Kidney tubule cell (primary cell): Measurements from ENCODE around the gene SFSWAP.
"Not testable (repeated sequence)": the region's sequence is repeated elsewhere in the genome, so short reads cannot be mapped to it uniquely, and the experiment has no call there.

Experiments
- DNase-seq: peaks from one replicate; pipeline ENCODE4 v3.0.0-alpha.2; 2018; ENCODE audit warnings: low spot score

SFSWAP gene

GRCh38 chr12:131736446-131737149 is 25.7 kb downstream of the SFSWAP start:
- DNase-seq, result no peak

GRCh38 chr12:131737150-131737827 is 26.4 kb downstream of the SFSWAP start:
- peak; percentile 93 for DNase-seq

GRCh38 chr12:131738196-131738595 is 27.3 kb downstream of the SFSWAP start:
- DNase-seq, result no peak

GRCh38 chr12:131740626-131741025 is 29.7 kb downstream of the SFSWAP start:
- no peak for DNase-seq

GRCh38 chr12:131742761-131743160 is 31.9 kb downstream of the SFSWAP start:
- not testable (repeated sequence) for DNase-seq

GRCh38 chr12:131743410-131743809 is 32.5 kb downstream of the SFSWAP start:
- DNase-seq, result not testable (repeated sequence)

GRCh38 chr12:131743880-131744279 is 33.0 kb downstream of the SFSWAP start:
- DNase-seq, result not testable (repeated sequence)

GRCh38 chr12:131744675-131745074 is 33.8 kb downstream of the SFSWAP start:
- DNase-seq, result not testable (repeated sequence)

GRCh38 chr12:131745706-131746105 is 34.8 kb downstream of the SFSWAP start:
- no peak for DNase-seq

GRCh38 chr12:131747276-131748177 is 36.6 kb downstream of the SFSWAP start:
- DNase-seq, result no peak

- no peak for DNase-seq
These were observed 38.9 kb downstream of the SFSWAP start for GRCh38 chr12:131749618-131750315.

GRCh38 chr12:131751335-131751734 is 40.4 kb downstream of the SFSWAP start:
- DNase-seq, result no peak

- DNase-seq, result no peak
These were observed 41.6 kb downstream of the SFSWAP start for GRCh38 chr12:131752451-131752850.

GRCh38 chr12:131753005-131753404 is 42.1 kb downstream of the SFSWAP start:
- DNase-seq, result no peak

- no peak for DNase-seq
These were observed 42.9 kb downstream of the SFSWAP start for GRCh38 chr12:131753757-131754156.

- no peak for DNase-seq
These were observed 43.3 kb downstream of the SFSWAP start for GRCh38 chr12:131754184-131754583.

GRCh38 chr12:131755305-131756113 is 44.6 kb downstream of the SFSWAP start:
- peak; percentile 42 for DNase-seq

GRCh38 chr12:131756441-131756840 is 45.6 kb downstream of the SFSWAP start:
- DNase-seq, result no peak

GRCh38 chr12:131757111-131757510 is 46.2 kb downstream of the SFSWAP start:
- no peak for DNase-seq

- no peak for DNase-seq
These were observed 47.3 kb downstream of the SFSWAP start for GRCh38 chr12:131758016-131758739.
